Lower lobe of right lung (tissue), 2 donors: ENCODE results near the gene SLIT3. TPM values are rescaled to one million over a fixed set of nuclear protein-coding genes. Genes with fewer than 3 reads are reported as not detected.

Source experiments
- ATAC-seq, 2 donors: fragments of 200-7000 bp; cut with Tn5 transposase; one replicate each; pipeline ENCODE4 v1.9.1; 2020 to 2022; ENCODE audit warnings: mild to moderate bottlenecking in 2 of 2, moderate library complexity in 2 of 2
- DNase-seq: peaks from one replicate; pipeline ENCODE4 v3.0.0-alpha.2; 2020
- H3K27ac ChIP-seq: fragments of 200-600 bp; one replicate; pipeline ENCODE4 v1.8.0; 2022
- H3K27me3 ChIP-seq: fragments of 200-600 bp; one replicate; pipeline ENCODE4 v1.8.0; 2022; ENCODE audit warnings: low read depth
- H3K36me3 ChIP-seq: fragments of 200-600 bp; one replicate; pipeline ENCODE4 v1.8.0; 2022; ENCODE audit warnings: mild to moderate bottlenecking
- H3K4me1 ChIP-seq: fragments of 200-600 bp; one replicate; pipeline ENCODE4 v1.8.0; 2022
- H3K4me3 ChIP-seq: fragments of 200-600 bp; one replicate; pipeline ENCODE4 v1.8.0; 2022; ENCODE audit warnings: mild to moderate bottlenecking
- H3K9me3 ChIP-seq: fragments of 200-600 bp; one replicate; pipeline ENCODE4 v1.8.0; 2022
- CTCF ChIP-seq: fragments of 200-600 bp; IDR thresholded peaks from one replicate; pipeline ENCODE4 v1.8.0; 2022; ENCODE audit warnings: antibody characterized with exemption, mild to moderate bottlenecking
- intact Hi-C: fragments of 100-400 bp; cut with DNase I; formaldehyde crosslinking; loops from one replicate; pipeline ENCODE4 v1.11.0; 2022
- total RNA-seq: library from RNA; stranded (reverse); fragmentation: NEBNext Ultra II Directional; extraction: Animal tissue kit (Norgen Biotek cat#: 25700); gene quantifications from one replicate; pipeline ENCODE4 v1.2.1, GENCODE V29; 2021
- donor health status: DM: no; HTN: yes; CAD: no; lungs with severe emphysema.

Gene SLIT3
- total RNA-seq, 1 donor from 2014 or later = 48.6 TPM

GRCh38 chr5:168710706-168711105 lies 590.2 kb downstream of the SLIT3 start:
- Histone ChIP-seq H3K4me1 (no peaks in the 10 kb centered on the region), H3K4me3 (no peak overlapping the region), H3K36me3 (no peaks in the 10 kb centered on the region), H3K27me3 (no peaks in the 10 kb centered on the region), H3K9me3 (no peaks in the 10 kb centered on the region), H3K27ac (no peak overlapping the region)
- intact Hi-C loops = no loop called here
- no peak for TF ChIP-seq CTCF
- DNase-seq = no peak
- ATAC-seq = no peak

GRCh38 chr5:168707716-168708695 lies 592.9 kb downstream of the SLIT3 start:
- intact Hi-C loops = no loop called here
- Histone ChIP-seq H3K27ac (no peak overlapping the region), H3K27me3 (no peaks in the 10 kb centered on the region), H3K4me3 (no peak overlapping the region), H3K4me1 (no peaks in the 10 kb centered on the region), H3K36me3 (no peaks in the 10 kb centered on the region), H3K9me3 (no peaks in the 10 kb centered on the region)
- peak in 1 of 2 donors; percentile 6 for ATAC-seq
- no peak for TF ChIP-seq CTCF
- DNase-seq = no peak

- Histone ChIP-seq H3K4me1 (no peaks in the 10 kb centered on the region), H3K27ac (no peak overlapping the region), H3K27me3 (no peaks in the 10 kb centered on the region), H3K4me3 (no peak overlapping the region), H3K9me3 (no peaks in the 10 kb centered on the region), H3K36me3 (no peaks in the 10 kb centered on the region)
- peak; percentile 27 for TF ChIP-seq CTCF
- DNase-seq = no peak
- intact Hi-C loops = no loop called here
- no peak for ATAC-seq
Observed at GRCh38 chr5:168706655-168707069, 594.3 kb downstream of the SLIT3 start.

GRCh38 chr5:168705321-168705720 lies 595.6 kb downstream of the SLIT3 start:
- no peak overlapping the region for H3K4me3 ChIP-seq
- no peak overlapping the region for H3K27ac ChIP-seq
- no peaks in the 10 kb centered on the region for H3K27me3 ChIP-seq
- no peaks in the 10 kb centered on the region for H3K9me3 ChIP-seq
- ATAC-seq (no peak), DNase-seq (no peak)
- intact Hi-C loops = no loop called here
- no peaks in the 10 kb centered on the region for H3K4me1 ChIP-seq
- H3K36me3 ChIP-seq = no peaks in the 10 kb centered on the region
- no peak for TF ChIP-seq CTCF

- ATAC-seq = no peak
- intact Hi-C loops = no loop called here
- TF ChIP-seq CTCF = no peak
Observed at GRCh38 chr5:168702511-168702910, 598.4 kb downstream of the SLIT3 start.

More at GRCh38 chr5:168702511-168702910, 598.4 kb downstream of the SLIT3 start:
- no peaks in the 10 kb centered on the region for H3K27me3 ChIP-seq
- no peaks in the 10 kb centered on the region for H3K4me1 ChIP-seq
- DNase-seq = no peak
- H3K27ac ChIP-seq = no peak overlapping the region
- H3K36me3 ChIP-seq = no peaks in the 10 kb centered on the region
- no peak overlapping the region for H3K4me3 ChIP-seq
- H3K9me3 ChIP-seq = no peaks in the 10 kb centered on the region
